TTC549 (cell line): ENCODE measurements around the gene IL17C.
"Not testable (repeated sequence)": the region's sequence is repeated elsewhere in the genome, so short reads cannot be mapped to it uniquely, and the experiment has no call there.

Source experiments
- FAIRE-seq: peaks from 2 replicates; lab custom pipeline; 2012; peaks lifted over from hg19 to GRCh38; lab: Jason Lieb, UNC

The IL17C gene

GRCh38 chr16:88638323-88639230 is at the start of gene IL17C:
IL17C (plus strand) TSS chr16:88638572; CDS start chr16:88638642, 70 bp downstream.
- no peak for FAIRE-seq

DNA sequence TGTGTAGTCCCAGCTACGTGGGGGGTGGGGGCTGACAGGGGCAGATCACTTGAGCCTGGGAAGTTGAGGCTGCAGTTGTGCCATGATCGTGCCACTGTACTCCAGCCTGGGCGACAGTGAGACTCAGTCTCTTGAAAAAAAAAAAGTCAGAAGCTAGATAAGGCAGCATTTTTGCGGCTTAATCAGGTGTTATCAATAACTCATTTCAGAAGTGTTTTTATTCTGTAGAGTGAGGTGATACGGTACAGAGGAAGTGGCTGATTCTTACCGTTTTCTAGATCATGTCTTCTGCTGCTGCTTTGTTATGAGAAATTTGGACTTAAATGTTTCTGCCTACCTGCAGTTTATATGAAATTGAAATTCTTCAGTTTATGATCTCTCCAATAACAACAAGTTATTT is 49.6 kb upstream of the IL17C start:
- no peak for FAIRE-seq

- FAIRE-seq: no peak
Observed at GRCh38 chr16:88589441-88589840, 48.9 kb upstream of the IL17C start.

GRCh38 chr16:88591577-88592021 is 46.8 kb upstream of the IL17C start:
- FAIRE-seq: no peak

GRCh38 chr16:88593061-88593460 is 45.3 kb upstream of the IL17C start:
- no peak for FAIRE-seq

GRCh38 chr16:88593489-88593888 is 44.9 kb upstream of the IL17C start:
- FAIRE-seq: no peak

DNA sequence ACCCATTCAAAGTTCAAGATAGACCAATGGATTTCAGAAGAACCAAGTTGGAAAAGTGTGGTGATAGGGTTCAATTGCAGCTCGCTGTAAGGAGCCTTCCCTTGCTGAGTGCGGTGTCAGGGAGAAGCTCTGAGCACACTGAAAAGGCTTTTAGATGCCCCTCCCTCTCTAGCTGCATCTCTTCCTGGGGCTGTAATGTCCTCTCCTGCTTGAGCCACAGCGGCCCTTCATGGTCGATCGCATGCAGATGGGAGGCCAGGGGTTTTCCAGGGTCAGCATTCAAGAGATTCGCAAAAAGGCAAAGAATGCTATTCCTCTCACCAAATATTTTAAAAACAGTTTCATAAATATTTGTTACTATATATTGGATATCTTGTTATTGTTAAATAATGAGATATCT is 44.5 kb upstream of the IL17C start:
- no peak for FAIRE-seq

DNA sequence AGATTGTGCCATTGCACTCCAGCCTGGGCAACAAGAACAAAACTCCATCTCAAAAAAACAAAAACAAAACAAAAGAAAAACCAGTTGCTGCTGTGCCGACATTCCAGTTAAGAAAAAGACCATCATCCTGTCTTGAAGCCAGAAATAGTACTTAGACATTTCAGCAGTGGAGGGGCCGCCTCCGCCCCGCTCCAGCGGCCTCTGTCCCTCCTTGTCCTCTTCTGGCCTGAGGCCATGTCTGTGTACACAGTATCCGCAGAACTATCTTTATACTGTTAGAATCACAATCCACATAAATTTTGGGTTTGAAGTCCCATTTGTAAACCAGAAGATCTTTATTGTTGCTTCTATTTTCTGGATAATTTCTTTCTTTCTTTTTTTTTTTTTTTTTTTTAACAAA is 43.3 kb upstream of the IL17C start:
- no peak for FAIRE-seq

GRCh38 chr16:88595921-88596320 is 42.5 kb upstream of the IL17C start:
- FAIRE-seq: no peak

- no peak for FAIRE-seq
Observed at GRCh38 chr16:88596483-88596882, 41.9 kb upstream of the IL17C start.

GRCh38 chr16:88597856-88598491 is 40.4 kb upstream of the IL17C start:
- no peak for FAIRE-seq

GRCh38 chr16:88599092-88599733 is 39.2 kb upstream of the IL17C start:
- FAIRE-seq: no peak

DNA sequence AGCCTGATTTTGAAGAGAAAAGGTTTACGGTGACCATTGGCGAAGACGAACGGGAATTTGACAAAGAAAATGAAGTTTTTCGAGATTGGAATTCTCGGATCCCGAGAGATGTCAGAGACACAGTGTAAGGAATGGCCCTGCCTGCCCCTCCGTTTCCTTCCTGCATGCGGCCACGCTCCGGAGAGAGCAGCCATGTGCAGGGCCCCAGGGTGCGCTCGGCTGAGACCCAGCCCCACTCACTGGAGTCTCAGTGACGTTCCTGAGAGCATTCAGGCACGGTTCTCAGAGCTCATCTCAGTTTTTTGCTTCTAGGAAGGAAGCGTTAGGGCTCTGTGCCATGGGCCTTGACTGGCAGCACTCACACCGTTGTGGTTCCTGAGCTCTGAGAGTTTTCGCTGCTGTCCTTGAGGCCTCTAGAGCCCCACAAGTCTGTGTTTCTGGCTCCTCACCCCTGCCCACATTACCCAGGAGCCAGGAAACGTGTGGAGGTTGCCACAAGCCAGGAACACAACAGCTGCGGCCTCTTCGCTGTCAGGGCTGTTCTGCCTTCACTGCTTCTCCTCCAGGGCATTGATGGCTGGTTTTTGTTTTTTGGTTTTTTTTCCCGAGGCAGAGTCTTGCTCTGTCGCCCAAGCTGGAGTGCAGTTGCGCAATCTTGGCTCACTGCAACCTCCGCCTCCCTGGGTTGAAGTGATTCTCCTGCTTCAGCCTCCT is 38.4 kb upstream of the IL17C start:
- no peak for FAIRE-seq

- no peak for FAIRE-seq
Observed at GRCh38 chr16:88600539-88600896, 37.9 kb upstream of the IL17C start.

GRCh38 chr16:88601313-88602036 is 36.9 kb upstream of the IL17C start:
- no peak for FAIRE-seq

DNA sequence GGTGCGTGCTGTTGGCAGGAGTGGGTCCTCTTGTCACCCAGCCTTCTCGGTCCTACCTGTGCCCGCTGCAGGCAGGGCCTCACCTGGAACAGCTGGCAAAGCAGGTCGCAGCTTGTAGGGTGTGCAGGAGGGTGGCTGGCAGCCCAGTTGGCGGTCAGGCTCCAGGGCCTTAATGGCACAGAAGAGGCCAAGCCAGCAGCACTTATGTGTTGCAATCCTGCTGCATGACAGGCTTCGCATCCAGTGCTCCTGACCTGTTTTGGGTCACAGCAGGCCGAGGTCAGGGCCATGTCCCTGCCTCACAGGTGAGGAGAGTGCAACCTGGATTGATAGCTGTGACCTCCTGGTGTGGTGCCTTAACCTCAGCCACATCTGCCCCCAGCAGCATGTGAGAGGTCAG is 36.3 kb upstream of the IL17C start:
- no peak for FAIRE-seq

GRCh38 chr16:88605186-88606147 is 32.9 kb upstream of the IL17C start:
- no peak for FAIRE-seq

GRCh38 chr16:88606148-88606757 is 32.1 kb upstream of the IL17C start:
- FAIRE-seq: no peak

- FAIRE-seq: no peak
Observed at GRCh38 chr16:88608076-88608475, 30.3 kb upstream of the IL17C start.

DNA sequence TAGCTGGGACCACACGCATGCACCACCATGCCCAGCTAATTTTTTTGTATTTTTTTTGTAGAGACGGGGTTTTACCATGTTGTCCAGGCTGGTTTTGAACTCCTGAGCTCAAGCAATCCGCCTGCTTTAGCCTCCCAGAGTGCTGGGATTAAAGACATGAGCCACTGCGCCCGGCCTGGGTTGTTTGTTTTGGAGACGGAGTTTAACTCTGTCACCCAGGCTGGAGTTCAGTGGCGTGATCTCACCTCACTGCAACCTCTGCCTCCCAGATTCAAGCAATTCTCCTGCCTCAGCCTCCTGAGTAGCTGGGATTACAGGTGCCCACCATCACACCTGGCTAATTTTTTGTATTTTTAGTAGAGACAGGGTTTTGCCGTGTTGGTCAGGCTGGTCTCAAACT is 28.9 kb upstream of the IL17C start:
- FAIRE-seq: not testable (repeated sequence)
